Stomach (tissue), 9 donors: ENCODE data around the gene EIF2A. TPM values are rescaled to one million over a fixed set of nuclear protein-coding genes. Genes with fewer than 3 reads are reported as not detected.

Experiments
- DNase-seq, 2 donors: peaks; one replicate each; pipeline versions ENCODE4 v3.0.0 to v3.0.0-alpha.2; 2013 to 2019
- H3K27ac ChIP-seq, 5 donors: fragments of 200-600 bp in 4 of 5; sonication (generic) in 4 of 5; one replicate each; pipeline ENCODE4 v1.5.1; 2013 to 2019; ENCODE audit warnings: mild to moderate bottlenecking in 1 of 5, moderate library complexity in 1 of 5
- H3K27me3 ChIP-seq, 3 donors: fragments of 200-600 bp; sonication (generic); one replicate each; pipeline ENCODE4 v1.5.1; 2017 to 2019; ENCODE audit warnings: mixed run types in 1 of 3
- H3K36me3 ChIP-seq, 4 donors: fragments of 200-600 bp; sonication (generic); 1 replicate in 3 of 4; 2 replicates in 1 of 4; pipeline ENCODE4 v1.5.1; 2016 to 2019
- H3K4me1 ChIP-seq, 4 donors: fragments of 200-600 bp; sonication (generic); one replicate each; pipeline ENCODE4 v1.5.1; 2016 to 2019
- H3K4me3 ChIP-seq, 4 donors: fragments of 200-600 bp; sonication (generic) in 3 of 4; one replicate each; pipeline ENCODE4 v1.5.1; 2016 to 2019; ENCODE audit warnings: mild to moderate bottlenecking in 1 of 4
- H3K9me3 ChIP-seq, 4 donors: fragments of 200-600 bp; sonication (generic); one replicate each; pipeline ENCODE4 v1.5.1; 2016 to 2019
- CTCF ChIP-seq, 7 experiments: fragments of 450-650 bp in 4 of 7; fragments of 200-600 bp in 3 of 7; sonication (generic) in 3 of 7; IDR thresholded peaks; one replicate each; pipeline ENCODE4 v1.5.1; 2016 to 2019; ENCODE audit warnings: antibody characterized with exemption in 7 of 7, control low read depth in 2 of 7, mild to moderate bottlenecking in 1 of 7
- EP300 ChIP-seq: sonication (generic); formaldehyde crosslinking; IDR thresholded peaks from one replicate; pipeline ENCODE4 v1.6.1; 2017; ENCODE audit warnings: antibody characterized with exemption
- POLR2A ChIP-seq, 4 donors: fragments of 450-650 bp; IDR thresholded peaks; one replicate each; pipeline ENCODE4 v1.6.1; 2016; ENCODE audit warnings: antibody characterized with exemption in 4 of 4, control low read depth in 2 of 4, mild to moderate bottlenecking in 1 of 4, moderate library complexity in 1 of 4
- POLR2AphosphoS5 ChIP-seq, 3 donors: sonication (generic); formaldehyde crosslinking; IDR thresholded peaks; one replicate each; pipeline ENCODE4 v1.6.1; 2016; ENCODE audit warnings: antibody characterized with exemption in 3 of 3
- WGBS, 5 donors: extraction: QIAGEN DNeasy Blood & Tissue Kit in 3 of 5; methylation state at CpG; one replicate each; pipeline versions ENCODE4 v1.1.5 to v1.1.7; 2013 to 2018; 5-methylcytosine and 5-hydroxymethylcytosine counted together
- intact Hi-C: fragments of 100-400 bp; cut with DNase I; formaldehyde crosslinking; loops from one replicate; pipeline ENCODE4 v1.15.1; 2023; ENCODE audit warnings: low total_unique reads
- polyA plus RNA-seq, 3 donors: library from polyadenylated mRNA; stranded (reverse); fragments of 200-250 nt; gene quantifications; one replicate each; pipeline ENCODE4 v1.2.3, GENCODE V29; 2013
- total RNA-seq, 5 donors: library from RNA; depleted of rRNA; stranded (reverse); fragments of >200 nt; gene quantifications; one replicate each; pipeline versions ENCODE4 v1.1.0 to v1.2.3, GENCODE V29; 2014 to 2016
- donor health status: healthy with polysubstance abuse.
- donor health status: Bipolar disorder and iron deficiency.
- donor health status: healthy.

The EIF2A gene
- total and polyA plus RNA-seq, 8 donors, result 21.4 to 690 (median 124) TPM

- no peak for DNase-seq
- H3K36me3 ChIP-seq, result peaks cover 22 to 56% (median 52%) of the 10 kb centered on the region in 4 donors
- H3K27me3 ChIP-seq, result no peaks in the 10 kb centered on the region
- H3K4me1 ChIP-seq, result peaks cover 0 to 49% (median 24%) of the 10 kb centered on the region in 4 donors
- intact Hi-C loops, result no loop called here
- WGBS, 5 donors, result 90 to 98% (median 95%) methylated on average over 1 of the region's 1 CpG
- TF ChIP-seq POLR2A (IDR thresholded peaks at IDR 0.05) (no peak), CTCF (IDR thresholded peaks at IDR 0.05) (no peak)
- no peak overlapping the region for H3K4me3 ChIP-seq
- no peaks in the 10 kb centered on the region for H3K9me3 ChIP-seq
- H3K27ac ChIP-seq, result no peak overlapping the region
Measured at GRCh38 chr3:150623945-150624344, 77.4 kb downstream of the EIF2A start.

GRCh38 chr3:150626148-150626930 is 79.8 kb downstream of the EIF2A start:
- Histone ChIP-seq H3K4me3 (no peak overlapping the region), H3K27me3 (no peaks in the 10 kb centered on the region), H3K4me1 (peaks cover 0 to 28% (median 13%) of the 10 kb centered on the region in 4 donors), H3K9me3 (no peaks in the 10 kb centered on the region), H3K27ac (no peak overlapping the region), H3K36me3 (peaks cover 28 to 75% (median 65%) of the 10 kb centered on the region in 4 donors)
- TF ChIP-seq CTCF (IDR thresholded peaks at IDR 0.05), result no peak
- no peak for TF ChIP-seq EP300
- no peak for TF ChIP-seq POLR2AphosphoS5 (IDR thresholded peaks at IDR 0.05)
- TF ChIP-seq POLR2A (IDR thresholded peaks at IDR 0.05), result no peak
- intact Hi-C loops, result no loop called here
- 90 to 100% (median 93%) methylated on average over 2 of the region's 2 CpGs for WGBS, 5 donors
- DNase-seq, result no peak

- Histone ChIP-seq H3K36me3 (peaks cover 28 to 81% (median 69%) of the 10 kb centered on the region in 4 donors), H3K4me3 (no peak overlapping the region), H3K27ac (no peak overlapping the region), H3K9me3 (no peaks in the 10 kb centered on the region), H3K4me1 (peaks cover 0 to 16% (median 8%) of the 10 kb centered on the region in 4 donors), H3K27me3 (no peaks in the 10 kb centered on the region)
- 63 to 83% (median 70%) methylated on average over 2 of the region's 2 CpGs for WGBS, 5 donors
- DNase-seq, result no peak
- TF ChIP-seq EP300 (no peak), POLR2A (IDR thresholded peaks at IDR 0.05) (no peak), POLR2AphosphoS5 (IDR thresholded peaks at IDR 0.05) (no peak), CTCF (IDR thresholded peaks at IDR 0.05) (no peak)
- intact Hi-C loops, result no loop called here
Measured at GRCh38 chr3:150627557-150627956, 81.0 kb downstream of the EIF2A start.

- WGBS, 5 donors, result 88 to 92% (median 90%) methylated on average over 7 of the region's 7 CpGs
- Histone ChIP-seq H3K4me1 (no peaks in the 10 kb centered on the region), H3K27me3 (no peaks in the 10 kb centered on the region), H3K4me3 (no peak overlapping the region), H3K36me3 (peaks cover 15 to 51% (median 44%) of the 10 kb centered on the region in 4 donors), H3K27ac (no peak overlapping the region), H3K9me3 (no peaks in the 10 kb centered on the region)
- DNase-seq, result no peak
- TF ChIP-seq POLR2A (IDR thresholded peaks at IDR 0.05) (no peak), POLR2AphosphoS5 (IDR thresholded peaks at IDR 0.05) (no peak), CTCF (IDR thresholded peaks at IDR 0.05) (no peak)
- intact Hi-C loops, result no loop called here
Measured at GRCh38 chr3:150631515-150632221, 85.1 kb downstream of the EIF2A start.
